ENCODE data around the gene HIBADH.

GRCh38 chr7:27605689-27606269, 56.9 kb downstream of the HIBADH start:
- TF ChIP-seq, protein P1, sequence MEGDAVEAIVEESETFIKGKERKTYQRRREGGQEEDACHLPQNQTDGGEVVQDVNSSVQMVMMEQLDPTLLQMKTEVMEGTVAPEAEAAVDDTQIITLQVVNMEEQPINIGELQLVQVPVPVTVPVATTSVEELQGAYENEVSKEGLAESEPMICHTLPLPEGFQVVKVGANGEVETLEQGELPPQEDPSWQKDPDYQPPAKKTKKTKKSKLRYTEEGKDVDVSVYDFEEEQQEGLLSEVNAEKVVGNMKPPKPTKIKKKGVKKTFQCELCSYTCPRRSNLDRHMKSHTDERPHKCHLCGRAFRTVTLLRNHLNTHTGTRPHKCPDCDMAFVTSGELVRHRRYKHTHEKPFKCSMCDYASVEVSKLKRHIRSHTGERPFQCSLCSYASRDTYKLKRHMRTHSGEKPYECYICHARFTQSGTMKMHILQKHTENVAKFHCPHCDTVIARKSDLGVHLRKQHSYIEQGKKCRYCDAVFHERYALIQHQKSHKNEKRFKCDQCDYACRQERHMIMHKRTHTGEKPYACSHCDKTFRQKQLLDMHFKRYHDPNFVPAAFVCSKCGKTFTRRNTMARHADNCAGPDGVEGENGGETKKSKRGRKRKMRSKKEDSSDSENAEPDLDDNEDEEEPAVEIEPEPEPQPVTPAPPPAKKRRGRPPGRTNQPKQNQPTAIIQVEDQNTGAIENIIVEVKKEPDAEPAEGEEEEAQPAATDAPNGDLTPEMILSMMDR (optimal IDR thresholded peaks at IDR 0.05 in 1 of 3, IDR thresholded peaks at IDR 0.05 in 1 of 3, conservative IDR thresholded peaks at IDR 0.05 in 1 of 3; ENCODE audit: extremely low read depth in 1 of 3, insufficient read depth in 2 of 3, low read length in 3 of 3): peak in 2 of 3 experiments; percentile 30 to 33
- TF ChIP-seq EZH2 (IDR thresholded peaks at IDR 0.05; ENCODE audit: low read length): no peak
